Body of pancreas (tissue), 4 donors: ENCODE measurements around the gene GH2.
"Not testable (repeated sequence)": the region's sequence is repeated elsewhere in the genome, so short reads cannot be mapped to it uniquely, and the experiment has no call there.

Experiments
- POLR2A ChIP-seq, 3 donors: fragments of 450-650 bp; IDR thresholded peaks; one replicate each; pipeline ENCODE4 v1.6.1; 2016; ENCODE audit warnings: antibody characterized with exemption in 3 of 3, mild to moderate bottlenecking in 2 of 3
- TF ChIP-seq, protein P1 (sequence below), 7 experiments: fragments of 450-650 bp in 4 of 7; fragments of 200-600 bp in 3 of 7; sonication (generic) in 3 of 7; IDR thresholded peaks; one replicate each; pipeline ENCODE4 v1.5.1; 2016 to 2019; ENCODE audit warnings: antibody characterized with exemption in 7 of 7

GRCh38 chr17:63901971-63902370, 20.2 kb upstream of the GH2 start:
- TF ChIP-seq, protein P1, sequence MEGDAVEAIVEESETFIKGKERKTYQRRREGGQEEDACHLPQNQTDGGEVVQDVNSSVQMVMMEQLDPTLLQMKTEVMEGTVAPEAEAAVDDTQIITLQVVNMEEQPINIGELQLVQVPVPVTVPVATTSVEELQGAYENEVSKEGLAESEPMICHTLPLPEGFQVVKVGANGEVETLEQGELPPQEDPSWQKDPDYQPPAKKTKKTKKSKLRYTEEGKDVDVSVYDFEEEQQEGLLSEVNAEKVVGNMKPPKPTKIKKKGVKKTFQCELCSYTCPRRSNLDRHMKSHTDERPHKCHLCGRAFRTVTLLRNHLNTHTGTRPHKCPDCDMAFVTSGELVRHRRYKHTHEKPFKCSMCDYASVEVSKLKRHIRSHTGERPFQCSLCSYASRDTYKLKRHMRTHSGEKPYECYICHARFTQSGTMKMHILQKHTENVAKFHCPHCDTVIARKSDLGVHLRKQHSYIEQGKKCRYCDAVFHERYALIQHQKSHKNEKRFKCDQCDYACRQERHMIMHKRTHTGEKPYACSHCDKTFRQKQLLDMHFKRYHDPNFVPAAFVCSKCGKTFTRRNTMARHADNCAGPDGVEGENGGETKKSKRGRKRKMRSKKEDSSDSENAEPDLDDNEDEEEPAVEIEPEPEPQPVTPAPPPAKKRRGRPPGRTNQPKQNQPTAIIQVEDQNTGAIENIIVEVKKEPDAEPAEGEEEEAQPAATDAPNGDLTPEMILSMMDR (IDR thresholded peaks at IDR 0.05): not testable (repeated sequence)
- not testable (repeated sequence) for TF ChIP-seq POLR2A (IDR thresholded peaks at IDR 0.05)
